Body of pancreas (tissue), 4 donors: ENCODE results near the gene NES.

Experiments used
- CTCF ChIP-seq, 7 experiments: fragments of 450-650 bp in 4 of 7; fragments of 200-600 bp in 3 of 7; sonication (generic) in 3 of 7; IDR thresholded peaks; one replicate each; pipeline ENCODE4 v1.5.1; 2016 to 2019; ENCODE audit warnings: antibody characterized with exemption in 7 of 7
- POLR2A ChIP-seq, 3 donors: fragments of 450-650 bp; IDR thresholded peaks; one replicate each; pipeline ENCODE4 v1.6.1; 2016; ENCODE audit warnings: antibody characterized with exemption in 3 of 3, mild to moderate bottlenecking in 2 of 3

DNA sequence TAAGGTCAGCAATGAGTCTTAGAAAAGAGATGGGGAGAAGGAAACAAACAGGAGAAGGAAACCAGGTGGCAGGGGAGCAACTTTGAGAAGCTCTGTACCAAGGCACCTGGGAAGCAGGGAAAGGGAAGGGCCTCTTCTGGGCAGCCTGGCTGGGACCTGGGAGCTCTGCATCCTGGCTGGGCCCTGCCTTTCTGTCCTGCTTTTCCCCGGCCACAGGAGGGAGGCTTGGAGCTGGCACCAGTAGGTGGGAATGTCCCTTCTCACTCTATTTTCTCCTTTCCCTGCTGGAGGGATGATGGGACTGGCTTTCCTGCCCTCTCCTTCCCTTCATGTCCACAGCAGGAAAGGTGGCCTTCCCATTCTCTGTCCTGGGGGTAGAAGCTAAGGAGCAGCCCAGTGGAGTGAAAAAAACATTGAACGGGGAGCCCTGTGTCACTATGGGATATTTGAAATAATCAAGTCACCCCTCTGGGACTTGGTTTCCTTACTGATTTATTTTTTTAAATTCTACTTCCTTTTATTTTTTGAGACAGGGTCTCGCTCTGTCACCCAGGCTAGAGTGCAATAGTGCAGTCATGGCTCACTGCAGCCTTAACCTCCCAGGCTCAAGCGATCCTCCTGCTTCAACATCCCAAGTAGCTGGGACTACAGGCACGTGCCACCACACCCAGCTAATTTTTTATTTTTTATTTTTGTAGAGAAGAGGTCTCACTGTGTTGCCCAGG lies 5.1 kb upstream of the NES start:
- TF ChIP-seq CTCF (IDR thresholded peaks at IDR 0.05) (no peak), POLR2A (IDR thresholded peaks at IDR 0.05) (no peak)
